Neural cell (in vitro differentiated cells): ENCODE measurements around the gene KCNQ5.

Experiments used
- CTCF ChIP-seq: fragments of 450-650 bp; IDR thresholded peaks from 2 replicates; pipeline ENCODE4 v1.5.1; 2014; ENCODE audit warnings: antibody characterized with exemption, mild to moderate bottlenecking, moderate library complexity; ENCODE audit not compliant: poor library complexity, severe bottlenecking
- EP300 ChIP-seq: fragments of 450-650 bp; conservative IDR thresholded peaks from 2 replicates; pipeline ENCODE4 v1.6.1; 2014; ENCODE audit warnings: antibody characterized with exemption, mild to moderate bottlenecking, moderate library complexity; ENCODE audit not compliant: poor library complexity, severe bottlenecking
- EZH2 ChIP-seq: fragments of 200-600, 300-800 bp; shearing (Covaris generic), sonication (generic); IDR thresholded peaks from 2 replicates; pipeline ENCODE4 v1.6.1; 2014; ENCODE audit warnings: antibody characterized with exemption, low read length, borderline replicate concordance, mild to moderate bottlenecking; ENCODE audit not compliant: insufficient read depth, poor library complexity, severe bottlenecking
- POLR2AphosphoS5 ChIP-seq: IDR thresholded peaks from 2 replicates; pipeline ENCODE4 v1.6.1; 2012
- REST ChIP-seq: IDR thresholded peaks from 2 replicates; pipeline ENCODE4 v1.6.1; 2012; ENCODE audit warnings: borderline replicate concordance

GRCh38 chr6:73051147-73051546 lies 429.3 kb downstream of the KCNQ5 start:
- TF ChIP-seq REST: no peak
- no peak for TF ChIP-seq POLR2AphosphoS5
- no peak for TF ChIP-seq CTCF
- TF ChIP-seq EP300: no peak
- TF ChIP-seq EZH2: no peak
